ENCODE results near the gene SLC1A7.

Gene SLC1A7

DNA sequence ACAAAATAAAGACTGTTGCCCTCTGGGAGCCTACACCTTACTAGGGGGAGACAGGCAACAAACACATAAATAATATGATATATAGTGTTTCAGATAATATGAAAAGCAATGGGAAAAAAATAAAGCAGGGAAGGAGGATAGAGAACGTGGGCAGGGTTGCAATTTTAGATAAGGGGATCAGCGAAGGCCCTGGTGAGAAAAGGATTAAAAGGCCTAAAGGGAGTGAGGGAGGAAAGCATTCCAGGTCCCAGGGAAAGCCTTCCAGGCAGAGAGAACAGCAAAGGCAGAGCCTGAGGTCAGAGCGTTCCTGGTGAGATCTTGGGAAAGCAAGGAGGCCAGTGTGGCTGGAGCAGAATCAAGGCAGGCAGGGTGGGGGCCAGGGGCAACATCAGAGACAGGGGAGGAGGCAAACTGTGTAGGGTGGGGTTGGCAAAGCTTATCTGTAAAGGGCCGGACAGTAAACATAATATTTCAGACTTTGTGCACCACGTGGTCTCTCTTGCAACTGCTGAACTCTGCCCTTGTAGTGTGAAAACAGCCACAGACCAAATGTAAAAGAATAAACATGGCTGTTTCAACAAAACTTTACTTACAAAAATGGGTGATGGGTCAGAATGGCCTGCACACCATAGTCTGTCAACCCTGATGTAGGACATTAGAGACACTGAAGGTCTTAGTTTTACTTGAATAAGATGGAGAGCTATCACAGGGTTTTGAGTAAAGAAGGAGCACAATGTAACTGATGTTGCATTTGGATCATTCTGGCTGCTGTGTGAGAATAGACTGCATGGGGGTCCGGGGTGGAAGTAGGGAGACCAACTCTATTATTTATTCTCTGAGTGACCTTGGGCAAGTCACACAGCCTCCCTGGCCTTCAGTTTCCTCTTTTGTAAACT lies 40.9 kb upstream of the SLC1A7 start:
- TF ChIP-seq CTCF (conservative IDR thresholded peaks at IDR 0.05; ENCODE audit: low read length): no peak
- H3K4me3 ChIP-seq (ENCODE audit: low read length): no peak overlapping the region
- peak; percentile 32 for DNase-seq (ENCODE audit: low read depth)

DNA sequence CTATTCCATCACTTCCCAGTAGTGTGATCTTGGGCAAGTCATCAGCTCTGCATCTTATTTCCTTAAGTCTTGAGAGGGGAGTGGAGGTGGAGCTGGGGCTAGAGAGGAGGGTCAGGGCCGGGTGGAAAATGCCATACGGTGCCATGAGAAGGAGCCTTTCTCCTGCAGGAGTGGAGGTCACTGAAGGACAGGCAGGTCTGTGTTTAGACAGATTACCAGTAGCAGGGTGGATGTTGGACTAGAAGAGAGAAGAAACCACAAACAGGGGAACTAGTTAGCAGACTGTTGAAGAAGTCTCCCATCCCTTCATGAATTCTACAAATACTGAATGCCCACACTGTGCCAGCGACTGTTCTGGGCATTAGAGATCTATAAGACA lies 40.3 kb upstream of the SLC1A7 start:
- DNase-seq (ENCODE audit: low read depth): no peak
- no peak for TF ChIP-seq CTCF (conservative IDR thresholded peaks at IDR 0.05; ENCODE audit: low read length)
- H3K4me3 ChIP-seq (ENCODE audit: low read length): no peak overlapping the region

DNA sequence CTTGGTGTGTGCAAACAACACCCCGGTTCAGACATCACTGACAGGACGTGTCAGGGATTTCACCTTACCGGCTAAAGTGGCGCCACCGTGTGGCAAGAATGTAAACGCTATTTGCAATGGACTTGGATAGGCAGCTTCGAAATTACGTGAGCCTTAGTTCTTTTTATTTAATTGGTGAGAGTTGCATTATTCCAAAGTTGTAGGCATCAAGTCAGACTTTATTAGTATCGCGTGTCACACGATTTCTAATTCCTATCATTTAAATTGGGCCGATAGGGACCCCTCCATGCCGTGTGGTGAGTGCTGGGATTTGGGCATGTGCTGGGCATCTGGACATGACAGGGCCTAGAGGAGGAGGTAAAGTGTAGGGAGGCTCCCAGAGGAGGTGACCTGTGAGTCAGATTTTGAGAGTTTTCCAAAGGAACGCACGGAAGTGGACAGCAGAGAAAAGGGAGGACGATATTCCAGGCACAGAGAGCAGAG lies 39.7 kb upstream of the SLC1A7 start:
- peak; percentile 80 for DNase-seq (ENCODE audit: low read depth)
- peak; percentile 68 for TF ChIP-seq CTCF (conservative IDR thresholded peaks at IDR 0.05; ENCODE audit: low read length)
- H3K4me3 ChIP-seq (ENCODE audit: low read length): no peak overlapping the region

DNA sequence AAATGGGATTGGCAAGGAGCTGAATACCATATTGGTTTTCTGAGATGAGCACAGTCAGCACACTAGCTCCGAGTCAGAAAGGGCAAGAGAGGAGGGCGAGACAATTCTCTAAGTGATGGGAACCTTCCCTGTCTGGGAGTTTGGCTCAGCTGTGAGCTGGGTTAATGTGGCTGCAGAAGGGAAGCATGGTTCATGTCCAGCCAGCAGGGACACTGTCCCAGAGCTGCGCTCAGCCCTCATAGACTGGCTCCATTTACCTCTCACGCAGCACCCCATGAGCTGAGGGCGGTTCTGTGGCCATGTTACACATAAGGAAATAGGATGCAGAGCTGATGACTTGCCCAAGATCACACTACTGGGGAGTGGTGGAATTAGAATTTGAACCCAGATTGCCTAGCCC lies 38.5 kb upstream of the SLC1A7 start:
- DNase-seq (ENCODE audit: low read depth): no peak
- H3K4me3 ChIP-seq (ENCODE audit: low read length): no peak overlapping the region
- TF ChIP-seq CTCF (conservative IDR thresholded peaks at IDR 0.05; ENCODE audit: low read length): no peak

DNA sequence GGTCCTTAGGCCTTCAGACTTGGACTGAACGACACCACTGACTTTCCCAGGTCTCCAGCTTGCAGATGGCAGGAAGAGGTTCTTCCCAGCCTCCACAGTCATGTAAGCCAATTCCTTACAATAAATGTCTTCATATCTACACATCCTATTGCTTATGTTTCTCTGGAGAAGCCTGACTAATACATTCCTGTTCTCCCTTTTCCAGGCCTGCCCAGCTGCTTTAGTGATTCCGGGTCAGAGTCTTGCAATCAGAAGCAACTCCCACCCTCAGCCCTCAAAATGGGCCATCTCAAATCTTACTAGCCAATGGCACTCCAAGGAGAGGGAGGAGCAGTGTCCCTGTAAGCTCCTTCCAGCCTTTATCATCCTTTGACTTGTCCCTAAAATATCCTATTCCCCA lies 37.8 kb upstream of the SLC1A7 start:
- no peak for TF ChIP-seq CTCF (conservative IDR thresholded peaks at IDR 0.05; ENCODE audit: low read length)
- no peak overlapping the region for H3K4me3 ChIP-seq (ENCODE audit: low read length)
- DNase-seq (ENCODE audit: low read depth): peak; percentile 68

GRCh38 chr1:53176452-53177208 lies 34.2 kb upstream of the SLC1A7 start:
- TF ChIP-seq CTCF (conservative IDR thresholded peaks at IDR 0.05; ENCODE audit: low read length): peak; percentile 46
- H3K4me3 ChIP-seq (ENCODE audit: low read length): no peak overlapping the region
- DNase-seq (ENCODE audit: low read depth): peak; percentile 46
